ENCODE data around the gene NBEA. TPM values are rescaled to one million over a fixed set of nuclear protein-coding genes. Genes with fewer than 3 reads are reported as not detected.
"Not testable (repeated sequence)": the region's sequence is repeated elsewhere in the genome, so short reads cannot be mapped to it uniquely, and the experiment has no call there.

The NBEA gene
- polyA plus RNA-seq, 4 donors, result 16.1 to 18.6 (median 17.2) TPM

DNA sequence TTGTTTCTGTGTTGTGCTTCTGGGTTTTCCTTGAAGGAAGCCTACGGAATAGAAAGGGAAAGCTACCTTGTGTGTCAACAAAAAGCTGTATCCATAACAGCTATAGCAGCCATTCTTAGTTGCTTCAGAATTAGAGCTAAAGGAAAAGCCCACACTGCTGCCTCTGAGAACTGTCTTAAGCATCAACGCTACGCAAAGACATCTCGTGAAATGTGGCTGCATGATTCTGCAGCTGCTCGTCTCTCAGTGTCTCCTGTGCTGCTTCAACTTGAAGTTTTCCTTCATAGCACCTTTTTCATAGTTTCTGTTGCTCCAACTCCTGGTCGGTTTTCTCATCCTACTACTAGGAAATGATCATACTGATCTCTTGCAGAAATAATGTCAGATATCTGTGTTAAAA, 675.4 kb downstream of the NBEA start:
- no peak for DNase-seq (ENCODE audit: low read depth in 4 of 4, low spot score in 3 of 4)

DNA sequence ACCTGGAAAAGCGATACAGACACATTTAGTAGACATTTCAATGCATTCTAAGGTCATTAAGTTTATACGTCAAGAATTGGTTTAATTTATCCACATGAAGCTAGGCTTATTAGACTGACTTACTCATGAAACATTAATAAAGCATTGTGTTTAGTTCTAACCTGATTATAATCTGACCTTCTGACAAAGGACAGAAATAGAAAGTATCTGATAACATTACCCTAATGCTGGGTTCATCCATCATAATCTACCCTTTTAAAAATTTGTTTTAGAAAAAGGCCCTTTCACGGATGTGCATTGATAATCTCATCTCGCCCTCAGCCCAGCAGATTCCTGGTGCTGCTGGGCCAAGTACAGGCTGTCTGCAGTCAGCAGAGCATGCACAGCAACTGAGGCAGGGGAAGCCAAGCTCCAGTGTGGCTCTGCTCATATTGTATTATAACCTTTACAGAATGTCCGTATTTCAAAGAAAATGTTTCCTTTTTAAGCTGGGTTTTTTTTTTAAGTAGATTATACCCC, 676.6 kb downstream of the NBEA start:
- DNase-seq (ENCODE audit: low read depth in 4 of 4, low spot score in 3 of 4), result no peak

DNA sequence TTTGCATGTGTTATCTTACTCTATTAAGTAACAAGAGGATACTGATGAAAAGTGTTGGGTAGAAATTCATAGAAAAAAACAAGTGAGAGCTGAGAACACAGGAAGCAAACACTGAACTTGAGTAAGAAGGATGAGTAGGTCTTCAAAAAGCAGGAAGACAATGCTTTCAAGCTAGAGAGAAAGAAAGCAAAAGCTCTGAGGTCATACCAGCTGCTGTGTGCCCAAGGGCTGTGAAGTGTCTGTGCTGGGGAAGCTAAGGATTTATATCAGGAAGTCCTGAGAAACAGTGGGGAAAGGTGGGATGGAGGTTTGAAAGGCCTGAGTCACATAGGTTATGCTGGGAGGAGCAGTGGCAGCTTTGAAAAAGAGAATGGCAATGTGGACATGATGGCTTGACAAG, 679.9 kb downstream of the NBEA start:
- DNase-seq (ENCODE audit: low read depth in 4 of 4, low spot score in 3 of 4), result no peak

DNA sequence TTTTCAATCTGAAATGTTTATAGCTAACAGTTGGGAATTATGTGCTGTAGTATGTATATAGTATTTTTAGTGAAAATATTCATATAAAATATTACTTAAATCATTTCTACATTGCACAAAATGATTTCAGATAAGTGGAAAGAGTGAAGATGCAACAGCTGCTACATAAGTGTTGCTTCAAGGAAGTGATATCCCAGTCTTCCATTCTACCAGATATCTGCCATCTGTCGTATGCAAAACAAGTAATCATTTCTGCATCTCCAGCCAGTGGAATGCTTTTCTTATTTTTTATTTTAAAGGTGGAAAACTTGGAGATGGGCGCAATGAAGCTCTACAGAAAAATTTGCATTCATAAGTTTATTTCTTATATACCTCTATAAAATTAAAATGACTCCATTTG, 687.0 kb downstream of the NBEA start:
- no peak for DNase-seq (ENCODE audit: low read depth in 4 of 4, low spot score in 3 of 4)

DNA sequence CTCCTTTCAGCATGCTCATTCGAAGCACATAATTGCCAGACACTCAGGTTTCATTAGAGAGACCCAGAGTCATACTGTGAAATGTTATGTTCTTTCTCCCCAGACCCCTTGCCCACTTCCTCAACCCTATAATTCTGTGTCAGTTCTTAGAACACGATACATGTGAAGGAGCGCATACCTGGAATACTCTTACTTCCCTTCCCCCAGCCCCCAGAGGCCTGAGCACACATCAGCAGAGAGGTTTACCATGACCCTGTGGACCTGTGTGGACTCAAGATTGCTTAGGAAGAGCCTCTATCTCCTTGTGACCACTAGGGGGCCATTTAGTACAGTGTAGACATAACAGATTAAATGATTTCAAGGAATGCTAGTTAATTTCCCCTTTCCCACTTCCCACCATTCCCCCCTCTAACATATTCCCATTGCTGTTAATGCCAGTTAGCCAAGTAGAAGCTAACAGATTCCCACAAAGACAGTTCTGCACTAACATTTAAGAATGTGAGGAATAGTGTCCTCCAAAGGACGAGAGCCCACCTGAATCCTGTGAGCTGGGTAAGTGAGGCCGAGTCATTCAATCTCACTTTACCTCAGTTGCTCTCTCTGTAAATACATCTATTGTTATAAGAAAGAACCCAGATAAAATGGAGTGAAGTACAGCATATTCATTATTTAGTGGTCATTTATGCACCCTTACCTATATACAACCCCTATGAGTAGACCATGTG, 688.6 kb downstream of the NBEA start:
- peak in 3 of 4 donors; percentile 11 to 24 (median 14) for DNase-seq (ENCODE audit: low read depth in 4 of 4, low spot score in 3 of 4)

DNA sequence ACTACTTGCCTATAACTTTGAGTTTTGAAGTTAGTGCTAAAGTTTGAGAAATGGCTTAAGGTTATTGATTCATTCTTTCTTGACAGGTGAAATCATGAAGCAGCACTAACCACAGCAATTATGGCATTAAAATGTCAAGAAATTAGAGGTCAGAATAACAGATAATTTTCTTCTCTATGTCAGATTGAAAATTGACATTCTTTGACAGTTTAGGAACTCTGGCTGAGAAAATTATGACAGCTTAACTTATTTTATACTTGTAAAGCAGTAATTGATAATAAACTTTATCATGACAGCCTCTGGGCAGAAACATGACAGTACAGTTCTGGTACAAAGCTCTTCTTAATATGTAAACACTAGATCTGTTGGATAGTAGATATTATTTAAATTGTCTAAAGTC, 689.6 kb downstream of the NBEA start:
- no peak for DNase-seq (ENCODE audit: low read depth in 4 of 4, low spot score in 3 of 4)

GRCh38 chr13:35643625-35644024, 701.6 kb downstream of the NBEA start:
- no peak for DNase-seq (ENCODE audit: low read depth in 4 of 4, low spot score in 3 of 4)

DNA sequence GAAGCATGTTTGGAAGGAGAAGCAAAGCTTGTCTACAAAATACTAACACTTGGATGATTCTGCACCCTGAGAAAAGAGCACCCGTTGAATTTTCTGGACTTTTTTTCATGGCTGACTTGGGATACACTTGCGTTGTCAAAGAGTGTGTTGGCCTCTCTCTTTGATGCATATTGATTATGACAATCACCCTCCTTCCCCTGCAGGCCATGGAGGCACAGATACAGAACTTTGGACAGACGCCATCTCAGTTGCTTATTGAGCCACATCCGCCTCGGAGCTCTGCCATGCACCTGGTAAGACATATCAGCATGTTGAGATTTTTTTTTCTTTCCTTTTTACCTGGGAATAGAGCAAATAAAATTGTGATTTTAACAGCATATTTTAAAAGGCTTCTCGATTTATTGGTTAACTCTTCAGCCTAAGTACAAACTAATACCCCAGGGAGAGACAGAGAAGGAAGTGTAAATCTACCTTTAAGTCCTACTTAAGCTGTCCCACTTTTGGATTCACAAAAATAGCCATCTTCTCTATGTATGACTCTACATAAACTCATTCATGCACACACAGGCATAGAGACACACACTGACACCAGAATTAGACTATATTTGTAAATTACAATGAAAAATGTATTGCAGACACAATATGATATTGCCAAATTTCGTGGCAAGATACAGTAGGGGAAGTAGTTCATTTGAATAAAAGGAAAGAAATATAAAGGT, 704.1 kb downstream of the NBEA start:
- no peak for DNase-seq (ENCODE audit: low read depth in 4 of 4, low spot score in 3 of 4)

DNA sequence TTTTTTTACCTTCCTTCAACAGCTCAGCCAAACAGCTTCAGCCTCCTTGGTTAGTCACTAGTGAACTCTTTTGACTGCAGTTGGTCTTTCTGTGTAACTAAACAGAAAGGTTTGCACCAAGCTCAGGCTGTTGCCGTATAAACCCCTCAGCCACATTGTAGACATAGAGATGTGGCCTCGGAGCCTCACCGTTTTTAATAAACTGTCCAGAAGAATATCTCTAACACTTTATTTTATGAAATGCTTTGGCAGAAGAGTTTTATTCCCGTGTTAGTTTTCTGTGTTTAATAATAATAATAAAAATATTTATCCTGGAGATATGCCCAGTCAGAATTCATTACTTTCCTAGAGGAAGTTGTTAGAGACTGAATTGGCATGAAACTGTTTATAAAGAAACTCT, 706.1 kb downstream of the NBEA start:
- no peak for DNase-seq (ENCODE audit: low read depth in 4 of 4, low spot score in 3 of 4)

- no peak for DNase-seq (ENCODE audit: low read depth in 4 of 4, low spot score in 3 of 4)
These were observed 707.1 kb downstream of the NBEA start for GRCh38 chr13:35649162-35649561.

DNA sequence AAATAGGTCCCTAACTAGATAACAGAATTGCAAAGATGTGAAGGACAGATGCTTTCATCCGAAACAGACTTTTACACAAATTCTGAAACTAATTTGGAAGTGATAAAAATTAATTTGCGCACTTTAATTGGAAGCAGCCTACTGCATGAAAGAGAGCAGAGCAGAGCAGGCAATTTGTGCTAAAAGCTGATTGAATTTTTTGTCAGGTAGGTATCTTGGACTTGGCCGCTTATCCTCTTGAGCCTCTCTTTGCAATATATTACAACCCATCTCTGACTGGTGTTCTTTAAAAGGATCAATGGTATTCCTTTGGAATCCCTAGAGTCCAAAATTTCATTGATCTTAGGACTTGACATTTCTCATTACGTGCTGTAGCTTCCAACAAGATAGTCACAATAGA, 717.7 kb downstream of the NBEA start:
- no peak for DNase-seq (ENCODE audit: low read depth in 4 of 4, low spot score in 3 of 4)

DNA sequence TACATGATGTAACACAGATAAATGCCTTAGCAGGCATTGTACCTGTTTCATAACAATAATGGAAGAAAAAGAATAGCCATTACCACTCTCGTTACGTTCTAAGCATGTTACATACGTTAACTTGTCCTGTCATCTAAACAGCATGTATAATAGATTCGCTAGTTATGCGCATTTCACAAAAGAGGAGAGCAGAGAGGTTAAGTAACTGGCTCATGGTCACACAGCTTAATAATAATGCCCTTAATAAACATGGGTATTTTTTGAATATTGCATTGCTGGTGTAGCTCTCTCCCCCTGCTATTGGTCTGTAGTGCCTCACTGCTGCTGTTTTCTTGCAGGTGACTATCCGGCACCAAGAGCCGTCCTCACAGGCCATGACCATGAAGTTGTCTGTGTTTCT, 722.7 kb downstream of the NBEA start:
- no peak for DNase-seq (ENCODE audit: low read depth in 4 of 4, low spot score in 3 of 4)

DNA sequence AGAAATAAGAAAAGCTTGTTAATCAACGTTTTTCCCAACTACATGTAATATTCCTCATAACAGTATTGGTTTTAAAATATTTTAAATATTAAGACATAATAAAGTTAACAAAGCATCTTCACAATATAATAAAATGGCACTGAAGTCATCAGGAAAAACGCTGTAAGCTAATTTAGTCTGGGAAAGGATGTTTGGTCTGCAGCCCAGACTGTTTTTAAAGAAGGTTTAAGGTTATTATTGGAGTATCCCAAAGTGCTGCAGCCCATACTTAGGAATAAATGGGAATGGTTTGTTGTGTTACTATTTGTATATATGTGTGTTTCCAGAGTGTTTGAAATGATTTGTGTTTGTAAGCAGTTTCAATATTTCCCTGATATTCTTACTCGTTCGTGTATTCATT, 727.3 kb downstream of the NBEA start:
- no peak for DNase-seq (ENCODE audit: low read depth in 4 of 4, low spot score in 3 of 4)

DNA sequence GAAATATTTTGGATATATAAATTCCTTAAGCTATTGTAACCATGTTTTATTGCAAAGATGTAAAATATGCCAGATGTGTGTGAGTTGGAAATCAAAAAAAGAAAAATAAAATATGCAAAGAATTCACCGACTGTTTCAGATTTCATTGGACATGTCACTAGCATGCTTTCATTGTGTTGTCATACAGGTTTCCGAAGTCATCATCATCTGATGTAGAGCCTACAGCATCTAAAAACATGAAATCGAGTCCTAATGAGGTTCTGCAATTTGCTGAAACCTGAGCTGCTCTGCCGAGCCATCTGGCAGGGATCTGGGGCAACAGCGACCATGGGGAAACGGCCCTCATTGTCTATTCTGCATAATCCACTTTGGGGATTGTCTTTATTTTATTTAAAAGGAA, 730.5 kb downstream of the NBEA start:
- no peak for DNase-seq (ENCODE audit: low read depth in 4 of 4, low spot score in 3 of 4)

GRCh38 chr13:35675651-35676050, 733.6 kb downstream of the NBEA start:
- no peak for DNase-seq (ENCODE audit: low read depth in 4 of 4, low spot score in 3 of 4)

DNA sequence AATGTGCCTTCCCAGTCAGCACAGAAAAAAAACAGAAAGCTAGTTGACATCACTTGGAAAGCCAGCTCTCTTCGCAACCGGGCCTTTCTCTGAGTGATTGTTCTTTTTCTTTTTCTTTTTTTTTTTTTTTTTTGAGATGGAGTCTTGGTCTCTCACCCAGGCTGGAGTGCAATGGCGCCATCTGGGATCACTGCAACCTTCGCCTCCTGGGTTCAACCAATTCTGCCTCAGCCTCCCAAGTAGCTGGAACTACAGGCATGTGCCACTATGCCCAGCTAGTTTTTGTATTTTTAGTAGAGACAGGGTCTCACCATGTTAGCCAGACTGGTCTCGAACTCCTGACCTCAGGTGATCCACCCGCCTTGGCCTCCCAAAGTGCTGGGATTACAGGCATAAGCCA, 735.8 kb downstream of the NBEA start:
- not testable (repeated sequence) for DNase-seq (ENCODE audit: low read depth in 4 of 4, low spot score in 3 of 4)

GRCh38 chr13:35681685-35682084, 739.6 kb downstream of the NBEA start:
- no peak for DNase-seq (ENCODE audit: low read depth in 4 of 4, low spot score in 3 of 4)

DNA sequence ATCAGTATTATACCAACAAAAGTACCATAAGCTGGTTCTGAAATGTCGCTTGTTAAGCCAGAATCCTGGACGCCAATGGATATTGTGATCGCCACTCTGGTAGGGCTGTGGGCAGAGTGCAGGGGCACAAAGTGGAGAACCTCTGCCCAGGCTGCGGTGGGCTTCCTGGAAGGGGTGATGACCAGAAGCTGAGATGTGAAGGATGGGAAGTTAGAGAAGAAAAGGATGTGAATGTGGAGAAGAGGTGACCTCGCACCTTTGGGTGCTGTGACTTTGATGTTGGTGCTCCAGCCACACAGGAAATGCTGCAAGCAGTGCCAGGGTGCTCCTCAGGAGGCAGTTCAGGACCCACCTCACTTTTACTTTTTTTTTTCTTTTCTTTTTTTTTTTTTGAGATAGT, 742.4 kb downstream of the NBEA start:
- no peak for DNase-seq (ENCODE audit: low read depth in 4 of 4, low spot score in 3 of 4)

GRCh38 chr13:35687336-35687735, 745.3 kb downstream of the NBEA start:
- no peak for DNase-seq (ENCODE audit: low read depth in 4 of 4, low spot score in 3 of 4)

GRCh38 chr13:35690581-35691207, 748.6 kb downstream of the NBEA start:
- DNase-seq (ENCODE audit: low read depth in 4 of 4, low spot score in 3 of 4), result no peak

GRCh38 chr13:35693134-35693784, 751.2 kb downstream of the NBEA start:
- no peak for DNase-seq (ENCODE audit: low read depth in 4 of 4, low spot score in 3 of 4)
